Stimulated activated CD4-positive, alpha-beta T cell treated with anti-CD3 and anti-CD28 coated beads, Interleukin-15, amount 100 ng/mL, for 24 hours (primary cell): Measurements from ENCODE around the gene IRF9.

ENCODE experiments used
- DNase-seq: peaks from one replicate; pipeline ENCODE4 v3.0.0-alpha.2; 2020

Gene IRF9

DNA sequence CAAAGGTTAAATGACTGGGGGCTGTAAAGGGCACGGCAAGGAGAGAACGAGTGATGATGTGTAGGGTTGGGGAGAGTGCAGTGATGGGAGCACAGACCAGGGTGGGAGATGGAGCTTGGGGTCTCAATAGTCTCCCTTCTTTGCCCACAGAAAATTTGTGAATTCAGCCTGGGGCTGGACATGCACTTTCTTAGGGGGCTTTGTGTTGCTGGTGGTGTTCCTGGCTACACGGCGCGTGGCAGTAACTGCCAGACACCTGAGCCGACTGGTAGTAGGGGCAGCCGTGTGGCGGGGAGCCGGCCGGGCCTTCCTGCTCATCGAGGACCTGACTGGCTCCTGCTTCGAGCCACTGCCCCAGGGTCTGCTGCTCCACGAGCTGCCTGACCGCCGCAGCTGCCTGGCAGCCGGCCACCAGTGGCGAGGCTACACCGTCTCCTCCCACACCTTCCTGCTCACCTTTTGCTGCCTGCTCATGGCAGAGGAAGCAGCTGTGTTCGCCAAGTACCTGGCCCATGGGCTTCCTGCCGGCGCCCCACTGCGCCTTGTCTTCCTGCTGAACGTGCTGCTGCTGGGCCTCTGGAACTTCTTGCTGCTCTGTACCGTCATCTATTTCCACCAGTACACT is 28.9 kb upstream of the IRF9 start:
- peak; percentile 44 for DNase-seq

DNA sequence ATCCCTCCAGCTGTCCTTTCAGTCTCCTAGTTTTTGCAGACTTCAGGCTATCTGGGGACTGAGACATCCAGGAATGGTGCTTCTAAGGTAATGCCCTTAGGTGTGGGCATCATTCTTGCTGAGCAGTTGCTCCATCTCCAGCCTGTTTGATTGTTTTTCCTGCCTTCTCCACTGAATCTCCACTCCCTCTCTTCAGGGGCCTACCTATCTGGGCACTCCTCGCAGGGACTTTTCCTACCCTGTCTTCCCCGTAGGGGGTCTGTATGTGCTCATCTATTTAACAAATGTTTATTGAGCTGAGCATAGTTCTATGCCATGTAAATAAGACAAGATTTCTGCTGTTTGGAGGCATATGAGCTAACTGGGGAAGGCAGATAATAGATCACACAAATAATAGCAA is 28.1 kb upstream of the IRF9 start:
- DNase-seq = no peak

DNA sequence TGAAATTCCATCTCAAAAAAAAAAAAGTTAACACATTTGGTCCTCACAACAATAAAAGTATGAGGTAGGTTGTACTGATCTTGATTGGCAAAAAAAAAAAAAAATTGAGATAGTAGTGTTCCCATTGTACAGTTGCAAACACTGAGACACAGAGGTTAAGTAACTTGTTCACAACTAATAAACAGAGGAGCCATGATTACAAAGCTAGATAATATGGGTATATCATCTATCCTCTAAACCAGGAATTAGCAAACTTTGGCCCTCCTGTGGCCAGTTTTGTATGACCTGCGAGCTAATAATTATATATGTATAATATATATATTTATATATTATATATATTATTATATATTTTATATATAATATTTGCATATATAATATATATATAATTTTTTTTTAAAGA is 27.3 kb upstream of the IRF9 start:
- no peak for DNase-seq

DNA sequence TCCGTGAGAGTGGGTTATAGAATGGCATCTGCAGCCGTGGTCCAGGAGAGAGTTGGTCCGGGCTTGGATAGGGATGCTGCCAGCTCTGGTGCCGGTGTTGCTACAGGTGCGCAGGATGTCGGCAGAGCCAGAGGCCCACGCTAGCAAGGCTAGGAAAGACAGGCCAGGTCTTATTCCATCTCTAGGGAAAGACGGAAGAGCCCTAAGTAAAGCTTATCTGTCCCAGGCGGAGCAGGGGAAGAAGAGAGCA is 25.6 kb upstream of the IRF9 start:
- DNase-seq = no peak

DNA sequence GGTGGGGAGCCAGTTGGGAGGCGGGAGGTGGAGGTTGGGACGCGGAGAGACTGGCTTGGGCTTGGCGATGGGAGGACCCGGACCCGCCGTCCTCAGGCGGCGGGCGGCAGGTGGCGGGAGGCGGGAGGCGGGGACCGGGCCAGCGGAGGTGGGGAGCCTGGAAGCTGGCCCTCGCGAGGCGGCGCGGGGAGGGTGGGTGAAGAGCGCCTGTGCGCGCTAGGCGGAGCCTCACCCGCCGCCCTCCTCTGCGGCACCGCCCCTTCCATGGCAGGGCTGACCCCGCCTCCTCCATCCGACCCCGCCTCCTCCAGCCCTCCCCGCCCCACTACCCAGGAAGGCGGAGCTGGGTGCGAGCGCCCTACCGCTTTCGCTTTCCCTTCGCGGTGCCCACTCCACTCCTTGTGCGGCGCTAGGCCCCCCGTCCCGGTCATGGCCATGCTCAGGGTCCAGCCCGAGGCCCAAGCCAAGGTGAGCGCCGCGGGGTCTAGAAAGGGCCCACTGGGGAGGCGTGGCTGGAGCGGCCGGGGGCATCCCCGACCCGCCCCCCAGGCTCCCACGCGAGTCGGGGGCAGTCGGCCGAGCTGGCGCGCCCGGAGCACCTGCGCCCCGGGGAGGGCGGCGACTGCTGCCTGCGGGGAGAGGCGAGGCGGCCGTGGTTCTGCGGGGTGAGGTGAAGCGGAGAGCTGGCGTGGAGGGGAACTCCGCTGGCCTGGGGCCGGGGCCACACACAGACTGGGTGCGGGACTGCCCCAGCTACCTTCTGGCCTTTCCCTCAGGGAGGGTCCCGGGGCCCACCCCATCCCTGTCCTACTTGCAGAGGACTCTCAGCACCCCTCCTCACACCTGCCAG is 25.0 kb upstream of the IRF9 start, which contains the start of gene PSME1:
Gene PSME1, plus strand, starts transcription at position 361 of the 850 bp plus-strand sequence. Its CDS starts 69 bp downstream, at position 430.
- peak; percentile 94 for DNase-seq

DNA sequence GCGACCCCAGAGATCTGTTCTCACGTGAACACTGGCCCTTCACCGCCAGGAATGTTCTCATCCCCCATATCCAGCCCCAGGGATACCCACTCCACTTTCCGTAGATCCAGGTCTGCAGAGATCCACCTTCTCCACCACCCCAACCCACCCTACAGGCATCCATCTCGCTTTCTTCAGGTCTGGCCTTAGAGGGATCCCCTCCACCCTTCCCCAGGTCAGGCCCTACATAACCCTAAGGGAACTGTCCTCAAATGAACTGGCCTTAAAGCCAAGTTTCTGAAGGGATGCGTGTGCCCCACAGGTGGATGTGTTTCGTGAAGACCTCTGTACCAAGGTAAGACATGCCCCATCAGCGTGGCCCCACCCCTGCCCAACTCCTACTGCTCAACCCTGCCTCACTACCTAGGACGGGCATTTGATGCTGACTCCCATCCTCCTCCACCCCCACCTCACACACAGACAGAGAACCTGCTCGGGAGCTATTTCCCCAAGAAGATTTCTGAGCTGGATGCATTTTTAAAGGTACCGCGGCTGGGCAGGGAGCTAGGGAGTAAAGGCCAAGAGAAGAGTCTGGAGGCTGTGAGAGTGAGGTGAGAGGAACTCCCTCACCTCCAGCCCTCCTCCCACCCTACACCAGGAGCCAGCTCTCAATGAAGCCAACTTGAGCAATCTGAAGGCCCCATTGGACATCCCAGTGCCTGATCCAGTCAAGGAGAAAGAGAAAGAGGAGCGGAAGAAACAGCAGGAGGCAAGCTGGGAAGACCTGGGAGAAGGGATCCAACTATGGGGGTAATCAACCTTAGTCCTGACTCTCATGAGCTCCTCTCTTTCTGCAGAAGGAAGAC is 24.2 kb upstream of the IRF9 start:
- peak; percentile 46 for DNase-seq

DNA sequence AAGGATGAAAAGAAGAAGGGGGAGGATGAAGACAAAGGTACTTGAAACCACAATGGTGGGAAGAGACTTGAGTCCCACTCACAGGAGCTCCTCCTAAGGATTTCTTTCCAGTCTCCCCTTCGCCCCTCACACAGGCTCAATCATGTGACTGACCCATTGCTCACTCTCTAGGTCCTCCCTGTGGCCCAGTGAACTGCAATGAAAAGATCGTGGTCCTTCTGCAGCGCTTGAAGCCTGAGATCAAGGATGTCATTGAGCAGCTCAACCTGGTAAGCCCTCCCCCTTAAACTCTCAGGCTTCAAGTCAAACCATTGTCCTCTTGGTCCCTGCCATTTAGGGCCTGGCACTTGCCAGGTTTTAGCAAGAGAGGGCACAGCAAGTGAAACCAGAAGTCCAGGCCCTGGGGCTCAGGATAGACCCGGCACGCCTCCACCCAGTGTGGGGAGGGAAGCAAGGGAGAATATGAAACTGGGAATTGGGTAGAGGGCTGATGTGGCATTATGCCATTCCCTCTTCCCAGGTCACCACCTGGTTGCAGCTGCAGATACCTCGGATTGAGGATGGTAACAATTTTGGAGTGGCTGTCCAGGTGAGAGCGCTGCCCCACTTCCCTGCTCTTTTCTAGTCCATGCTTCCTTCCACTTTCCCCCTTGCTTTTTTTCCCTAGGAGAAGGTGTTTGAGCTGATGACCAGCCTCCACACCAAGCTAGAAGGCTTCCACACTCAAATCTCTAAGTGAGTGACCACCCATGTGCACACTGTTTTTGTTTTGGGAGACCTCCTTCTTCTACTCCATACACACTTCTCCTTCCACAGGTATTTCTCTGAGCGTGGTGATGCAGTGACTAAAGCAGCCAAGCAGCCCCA is 23.3 kb upstream of the IRF9 start:
- DNase-seq = no peak

DNA sequence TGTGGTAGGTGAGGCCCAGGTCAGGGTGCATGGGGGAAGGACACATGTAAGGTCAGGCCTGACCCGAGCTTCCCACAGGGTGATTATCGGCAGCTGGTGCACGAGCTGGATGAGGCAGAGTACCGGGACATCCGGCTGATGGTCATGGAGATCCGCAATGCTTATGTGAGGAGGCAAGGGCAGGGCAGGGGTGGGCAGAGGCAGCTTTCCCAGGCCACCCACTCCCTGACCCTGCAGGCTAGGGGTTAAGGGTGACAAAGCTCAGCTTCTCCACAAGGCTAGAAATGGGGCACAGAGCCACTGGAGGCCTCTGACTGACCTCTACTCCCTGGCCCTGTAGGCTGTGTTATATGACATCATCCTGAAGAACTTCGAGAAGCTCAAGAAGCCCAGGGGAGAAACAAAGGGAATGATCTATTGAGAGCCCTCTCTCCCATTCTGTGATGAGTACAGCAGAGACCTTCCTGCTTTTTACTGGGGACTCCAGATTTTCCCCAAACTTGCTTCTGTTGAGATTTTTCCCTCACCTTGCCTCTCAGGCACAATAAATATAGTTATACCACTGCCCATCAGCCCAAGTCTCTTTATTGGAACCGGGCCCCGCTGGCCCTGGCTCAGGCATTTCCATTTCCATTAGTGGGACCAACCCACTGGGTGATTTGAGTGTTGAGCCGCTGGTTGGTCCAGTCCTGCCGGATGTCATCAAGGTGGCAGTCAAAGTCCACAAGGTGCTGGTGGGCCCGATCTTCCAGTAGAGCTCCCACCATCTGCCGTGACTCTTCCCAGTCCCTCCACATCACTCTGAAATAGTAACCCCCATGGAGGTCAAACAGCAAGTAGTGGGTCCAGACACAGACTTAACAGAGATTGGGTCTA is 22.4 kb upstream of the IRF9 start:
- no peak for DNase-seq

DNA sequence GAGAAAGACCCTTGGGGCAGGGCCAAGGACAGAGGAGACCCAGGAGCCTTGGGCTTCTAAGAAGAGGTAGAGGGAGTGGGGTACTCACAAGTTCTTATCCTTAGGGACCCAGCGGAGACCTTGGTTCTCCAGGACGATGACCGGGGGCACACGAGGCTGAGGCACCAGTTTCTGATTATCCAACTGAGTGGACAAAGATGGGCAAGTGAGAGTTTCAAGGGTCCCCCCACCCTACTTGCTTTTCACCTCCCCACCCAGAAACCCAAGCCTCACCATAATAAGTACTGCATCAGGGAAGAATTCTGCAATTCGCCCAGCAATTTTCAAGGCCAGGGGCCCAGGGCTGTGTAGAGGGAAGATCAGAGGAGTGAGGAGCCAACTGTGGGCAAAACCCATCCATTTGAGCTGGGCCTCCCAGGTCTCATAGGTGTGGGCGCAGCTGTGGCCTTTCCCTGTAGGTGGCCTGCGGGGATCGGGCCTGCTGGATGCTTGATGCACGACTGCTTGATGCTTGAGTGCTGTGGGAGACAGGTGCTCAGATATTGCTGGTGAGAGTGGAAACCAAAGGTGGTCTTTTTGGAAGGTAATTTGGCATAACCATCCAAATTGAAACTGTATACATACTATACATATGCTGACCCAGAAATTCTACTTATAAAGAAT is 21.7 kb upstream of the IRF9 start:
- DNase-seq = peak; percentile 54

DNA sequence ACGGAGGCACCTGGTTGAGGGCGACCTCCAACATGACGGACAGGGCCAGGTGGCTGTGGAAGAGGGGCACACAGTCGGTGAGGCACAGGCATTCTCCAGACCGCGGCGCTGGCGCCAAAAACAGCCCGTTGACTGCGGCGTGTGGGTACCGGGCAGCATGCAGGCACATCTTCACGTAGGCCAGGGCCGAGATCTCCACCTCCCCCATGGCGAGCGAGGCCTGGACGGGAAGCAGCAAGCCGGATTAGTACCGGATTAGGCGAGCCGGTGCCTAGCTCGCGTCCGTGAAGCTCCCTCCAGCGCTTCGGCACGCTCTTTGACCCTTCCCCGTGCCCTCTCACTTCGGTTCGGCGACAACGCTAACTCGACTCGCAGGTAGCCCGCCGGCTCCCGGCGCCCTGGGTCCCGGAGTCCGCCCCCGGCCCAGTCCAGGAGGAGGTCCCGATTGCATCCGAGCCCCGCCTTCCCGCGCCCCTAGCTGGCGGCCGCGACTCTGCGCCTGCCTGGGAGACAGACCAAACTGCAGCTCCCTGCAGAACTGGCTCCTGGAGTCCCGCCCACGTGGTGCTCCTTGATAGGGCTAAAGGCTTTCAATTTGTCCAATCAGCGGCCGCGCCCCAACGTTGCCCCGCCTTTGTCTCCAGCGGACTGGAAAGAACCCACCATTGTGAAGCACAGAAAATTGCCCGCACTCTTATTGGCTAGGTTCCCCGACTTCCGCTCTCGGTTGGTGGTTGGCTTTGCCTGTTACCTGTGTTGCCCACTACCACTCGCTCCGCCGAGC is 19.8 kb upstream of the IRF9 start, which contains the start of gene EMC9:
Gene EMC9, minus strand, starts transcription at position 495 of the 784 bp plus-strand sequence. Its CDS starts 287 bp downstream, at position 208.
- peak; percentile 100 for DNase-seq

DNA sequence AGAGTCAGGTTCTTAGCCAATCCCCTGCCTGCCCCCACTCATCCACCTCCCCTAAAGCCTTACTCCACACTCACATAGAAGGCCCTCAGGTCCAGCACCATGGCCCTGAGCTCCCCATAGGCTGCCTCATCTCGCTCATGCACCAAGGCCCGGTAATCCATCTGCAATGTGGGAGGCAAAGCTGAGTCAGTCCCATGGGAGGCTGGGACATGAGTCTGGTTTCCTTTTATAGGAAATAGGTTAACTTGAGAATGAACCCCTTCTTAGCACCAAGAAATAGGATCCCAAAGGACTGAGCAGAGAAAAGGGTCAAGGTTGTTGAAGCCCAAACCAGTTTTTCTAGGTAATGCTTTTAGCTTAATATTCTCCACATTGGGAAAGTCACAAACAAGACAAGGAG is 17.6 kb upstream of the IRF9 start:
- no peak for DNase-seq

DNA sequence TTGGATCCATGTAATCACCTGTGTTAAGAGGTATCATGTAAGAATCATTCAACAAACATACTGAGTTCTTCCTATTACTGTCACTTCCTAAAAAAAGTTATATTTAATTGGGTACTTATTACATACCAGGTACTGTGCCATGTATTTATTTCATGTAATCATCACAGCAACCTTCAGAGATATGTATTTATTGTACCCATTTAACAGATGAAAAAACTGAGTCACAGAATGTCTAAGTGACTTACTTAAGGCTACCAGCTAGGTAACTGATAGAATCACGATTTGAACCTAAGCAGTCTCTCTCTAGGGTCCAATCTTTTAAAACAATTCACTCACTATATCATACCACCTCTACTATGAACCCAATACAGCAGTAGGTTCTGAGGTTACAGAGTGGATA is 16.6 kb upstream of the IRF9 start:
- DNase-seq = no peak

DNA sequence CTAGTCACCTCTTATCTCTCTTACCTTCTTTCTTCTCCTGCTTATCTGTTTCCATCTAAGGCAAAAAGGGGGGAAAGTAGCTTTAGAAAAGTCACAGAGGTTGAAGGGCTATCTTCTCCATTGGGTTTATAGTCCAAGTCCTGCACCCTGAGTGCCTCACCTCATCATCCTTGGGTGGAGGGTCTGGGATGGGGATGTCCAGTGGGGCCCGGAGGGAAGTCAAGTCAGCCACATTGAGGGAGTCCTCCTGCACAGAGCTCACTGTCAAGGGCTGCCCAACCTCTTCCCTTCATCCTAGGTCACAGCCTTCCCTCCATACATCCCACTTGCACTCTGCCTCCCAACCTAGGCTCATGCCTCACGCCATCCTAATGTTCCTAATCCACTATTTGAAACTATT is 15.8 kb upstream of the IRF9 start:
- DNase-seq = no peak

DNA sequence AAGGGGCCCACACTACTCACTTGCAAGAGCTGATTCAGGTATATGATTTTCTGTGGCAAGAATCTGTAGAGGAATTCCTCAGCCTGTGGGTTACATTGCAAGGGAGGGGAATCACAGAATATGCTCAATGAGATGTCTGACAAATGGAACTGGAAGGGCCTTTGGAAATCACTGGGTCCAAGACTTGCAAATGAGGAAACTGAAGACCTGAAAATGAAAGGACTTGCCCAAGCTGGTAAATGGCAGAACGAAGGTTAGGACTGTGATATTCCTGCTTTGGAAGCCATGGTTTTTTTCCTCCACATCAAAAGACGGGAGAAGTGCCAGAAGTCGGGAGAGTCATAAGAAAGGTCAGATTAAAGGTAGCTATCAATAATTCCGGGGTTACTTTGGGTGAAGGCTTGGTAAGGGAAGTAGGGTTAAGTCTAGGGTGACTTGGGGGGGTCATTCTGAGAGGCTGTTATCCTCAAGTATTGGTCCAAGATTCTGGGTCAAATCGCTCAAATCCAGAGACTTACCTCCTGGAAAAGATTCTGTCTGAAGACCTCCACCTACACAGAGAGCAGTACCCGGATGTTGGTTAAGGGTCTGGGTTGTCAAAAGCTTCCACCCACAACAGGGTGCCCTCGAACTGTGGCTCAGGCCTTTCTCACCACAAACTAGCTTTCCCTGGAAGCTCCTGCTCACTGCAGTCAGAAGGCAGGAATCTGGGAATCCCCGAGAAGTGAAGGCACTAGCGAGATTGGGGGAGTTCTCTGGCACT is 15.2 kb upstream of the IRF9 start:
- DNase-seq = no peak

DNA sequence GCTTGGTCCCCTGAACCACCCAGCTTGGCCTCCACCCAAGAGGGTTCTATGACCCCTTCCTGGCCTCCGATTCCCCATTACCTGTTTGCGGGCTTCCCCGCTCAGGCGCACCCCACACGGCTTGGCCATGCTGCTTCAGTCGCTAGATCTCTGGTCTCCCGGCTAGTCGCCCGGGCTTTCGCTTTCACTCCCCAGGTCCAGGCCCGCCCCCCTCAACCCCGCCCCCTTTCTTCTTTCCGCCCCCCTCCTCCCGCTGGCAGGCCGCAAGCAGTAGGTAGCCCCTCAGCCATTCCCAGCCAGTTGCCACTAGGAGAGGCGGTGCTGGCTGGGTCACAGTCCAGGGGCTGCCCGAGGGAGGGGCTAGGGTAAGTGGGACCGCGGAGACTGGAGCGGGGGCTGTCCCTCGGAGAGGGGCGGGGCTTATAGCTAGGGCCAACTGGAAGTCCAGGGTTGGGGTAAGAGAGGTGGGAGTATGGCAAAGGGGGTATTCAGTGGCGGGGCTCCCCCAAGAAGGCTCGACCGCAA is 14.6 kb upstream of the IRF9 start, which contains the start of gene PSME2:
Gene PSME2, minus strand, starts transcription at position 158 of the 525 bp plus-strand sequence. Its CDS starts 29 bp downstream, at position 129.
- DNase-seq = peak; percentile 97

DNA sequence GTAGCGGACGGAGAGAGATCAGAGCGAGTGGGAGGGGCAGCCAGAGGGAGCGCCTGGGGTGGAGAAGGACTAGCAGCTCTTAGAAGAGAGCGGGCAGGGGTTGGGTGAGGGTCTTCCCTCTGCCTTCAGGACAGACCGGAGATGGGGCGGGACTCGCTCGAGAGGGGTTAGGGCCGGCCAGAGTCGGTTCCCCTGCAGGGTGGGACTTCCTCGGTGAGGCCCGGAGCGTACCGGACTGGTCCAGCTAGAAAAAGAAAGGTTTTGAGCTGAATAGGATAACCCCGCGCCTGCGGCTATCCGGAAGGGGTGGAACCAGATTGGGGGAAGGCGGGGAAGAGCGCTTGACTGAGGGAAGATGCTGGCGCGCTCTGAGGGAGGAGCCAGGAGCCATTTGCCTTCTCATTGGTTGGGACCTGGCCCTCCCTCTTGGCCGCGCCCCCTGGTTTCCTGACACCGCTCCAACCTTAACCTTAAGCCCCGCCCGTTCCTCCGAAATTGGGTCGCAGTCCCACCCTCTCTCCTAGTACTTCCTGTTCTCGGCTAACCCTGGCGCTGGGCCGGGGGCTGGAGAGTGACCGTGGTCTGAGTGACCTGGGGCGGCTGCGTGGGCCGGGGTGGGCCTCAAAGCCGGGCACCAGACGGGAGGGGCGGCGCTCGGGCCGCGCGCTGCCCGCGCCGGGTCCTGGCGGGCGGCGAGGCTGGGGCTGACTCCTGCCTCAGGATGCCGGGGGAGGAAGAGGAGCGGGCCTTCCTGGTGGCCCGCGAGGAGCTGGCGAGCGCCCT is 13.9 kb upstream of the IRF9 start, which contains the start of gene RNF31:
Gene RNF31, plus strand, starts transcription at position 521 of the 783 bp plus-strand sequence. Its CDS starts 201 bp downstream, at position 722.
- peak; percentile 100 for DNase-seq

DNA sequence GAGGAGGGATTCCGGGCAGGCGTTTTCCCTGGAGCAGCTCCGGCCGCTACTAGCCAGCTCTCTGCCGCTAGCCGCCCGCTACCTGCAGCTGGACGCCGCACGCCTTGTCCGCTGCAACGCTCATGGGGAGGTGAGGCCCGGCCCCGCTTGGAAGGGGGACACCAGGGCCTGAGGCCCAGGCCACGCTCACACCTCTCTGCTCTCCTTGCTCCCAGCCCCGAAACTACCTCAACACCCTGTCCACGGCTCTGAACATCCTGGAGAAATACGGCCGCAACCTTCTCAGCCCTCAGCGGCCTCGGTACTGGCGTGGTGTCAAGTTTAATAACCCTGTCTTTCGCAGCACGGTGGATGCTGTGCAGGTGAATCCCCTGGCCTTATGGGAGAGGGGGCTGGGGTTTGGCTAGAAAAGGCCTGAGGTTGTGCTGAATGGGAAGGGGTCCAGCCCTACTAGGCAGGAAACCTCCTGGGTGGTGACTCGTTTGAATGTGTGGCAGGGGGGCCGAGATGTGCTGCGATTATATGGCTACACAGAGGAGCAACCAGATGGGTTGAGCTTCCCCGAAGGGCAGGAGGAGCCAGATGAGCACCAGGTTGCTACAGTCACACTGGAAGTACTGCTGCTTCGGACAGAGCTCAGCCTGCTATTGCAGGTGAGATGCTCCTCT is 13.2 kb upstream of the IRF9 start:
- no peak for DNase-seq
